ENCODE measurements around the gene WDR48. TPM values are rescaled to one million over a fixed set of nuclear protein-coding genes. Genes with fewer than 3 reads are reported as not detected.
A peak's percentile ranks its signal among the peaks of the same experiment; 100 is the strongest.

Gene WDR48
- total and polyA plus RNA-seq, 8 donors, result 6.3 to 25.8 (median 15.4) TPM

DNA sequence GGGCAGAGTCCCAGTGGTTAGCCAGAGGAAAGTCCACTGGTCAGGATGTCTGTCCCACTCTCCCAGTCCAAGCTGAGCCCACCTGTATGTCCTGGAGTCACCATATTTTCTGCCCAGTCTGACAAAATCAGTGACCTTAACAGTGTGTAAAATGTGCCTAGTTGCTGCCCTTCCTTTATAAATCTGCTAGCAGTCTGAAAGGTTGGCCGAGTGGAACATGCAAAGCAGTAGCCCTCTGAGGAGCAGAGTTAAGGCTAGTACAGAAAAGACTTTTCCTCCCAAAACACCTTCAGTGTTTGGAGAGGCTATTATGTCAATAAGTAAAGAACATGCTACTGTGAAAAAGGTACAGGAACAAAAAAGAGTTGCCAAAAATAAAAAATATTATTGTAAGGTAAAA lies 71.0 kb downstream of the WDR48 start:
- Histone ChIP-seq H3K4me3 (no peak overlapping the region), H3K27ac (no peak overlapping the region), H3K27me3 (no peaks in the 10 kb centered on the region), H3K36me3 (no peaks in the 10 kb centered on the region), H3K9me3 (no peaks in the 10 kb centered on the region), H3K4me1 (peaks cover 4 to 13% (median 5%) of the 10 kb centered on the region in 3 donors)
- TF ChIP-seq, protein P1, sequence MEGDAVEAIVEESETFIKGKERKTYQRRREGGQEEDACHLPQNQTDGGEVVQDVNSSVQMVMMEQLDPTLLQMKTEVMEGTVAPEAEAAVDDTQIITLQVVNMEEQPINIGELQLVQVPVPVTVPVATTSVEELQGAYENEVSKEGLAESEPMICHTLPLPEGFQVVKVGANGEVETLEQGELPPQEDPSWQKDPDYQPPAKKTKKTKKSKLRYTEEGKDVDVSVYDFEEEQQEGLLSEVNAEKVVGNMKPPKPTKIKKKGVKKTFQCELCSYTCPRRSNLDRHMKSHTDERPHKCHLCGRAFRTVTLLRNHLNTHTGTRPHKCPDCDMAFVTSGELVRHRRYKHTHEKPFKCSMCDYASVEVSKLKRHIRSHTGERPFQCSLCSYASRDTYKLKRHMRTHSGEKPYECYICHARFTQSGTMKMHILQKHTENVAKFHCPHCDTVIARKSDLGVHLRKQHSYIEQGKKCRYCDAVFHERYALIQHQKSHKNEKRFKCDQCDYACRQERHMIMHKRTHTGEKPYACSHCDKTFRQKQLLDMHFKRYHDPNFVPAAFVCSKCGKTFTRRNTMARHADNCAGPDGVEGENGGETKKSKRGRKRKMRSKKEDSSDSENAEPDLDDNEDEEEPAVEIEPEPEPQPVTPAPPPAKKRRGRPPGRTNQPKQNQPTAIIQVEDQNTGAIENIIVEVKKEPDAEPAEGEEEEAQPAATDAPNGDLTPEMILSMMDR (IDR thresholded peaks at IDR 0.05), result no peak
- DNase-seq, result no peak
- intact Hi-C loops (cut with DNase I), result loop anchor here in 2 of 3 donors (10.0 kb wide), 1 partner anchor 162 kb away; the partner anchor contains the start of gene CX3CR1 (in 2 of the 2)
- FAIRE-seq, result no peak
- no peak for ATAC-seq
- 74 to 86% methylated on average over 1 of the region's 1 CpG for WGBS, 2 donors

DNA sequence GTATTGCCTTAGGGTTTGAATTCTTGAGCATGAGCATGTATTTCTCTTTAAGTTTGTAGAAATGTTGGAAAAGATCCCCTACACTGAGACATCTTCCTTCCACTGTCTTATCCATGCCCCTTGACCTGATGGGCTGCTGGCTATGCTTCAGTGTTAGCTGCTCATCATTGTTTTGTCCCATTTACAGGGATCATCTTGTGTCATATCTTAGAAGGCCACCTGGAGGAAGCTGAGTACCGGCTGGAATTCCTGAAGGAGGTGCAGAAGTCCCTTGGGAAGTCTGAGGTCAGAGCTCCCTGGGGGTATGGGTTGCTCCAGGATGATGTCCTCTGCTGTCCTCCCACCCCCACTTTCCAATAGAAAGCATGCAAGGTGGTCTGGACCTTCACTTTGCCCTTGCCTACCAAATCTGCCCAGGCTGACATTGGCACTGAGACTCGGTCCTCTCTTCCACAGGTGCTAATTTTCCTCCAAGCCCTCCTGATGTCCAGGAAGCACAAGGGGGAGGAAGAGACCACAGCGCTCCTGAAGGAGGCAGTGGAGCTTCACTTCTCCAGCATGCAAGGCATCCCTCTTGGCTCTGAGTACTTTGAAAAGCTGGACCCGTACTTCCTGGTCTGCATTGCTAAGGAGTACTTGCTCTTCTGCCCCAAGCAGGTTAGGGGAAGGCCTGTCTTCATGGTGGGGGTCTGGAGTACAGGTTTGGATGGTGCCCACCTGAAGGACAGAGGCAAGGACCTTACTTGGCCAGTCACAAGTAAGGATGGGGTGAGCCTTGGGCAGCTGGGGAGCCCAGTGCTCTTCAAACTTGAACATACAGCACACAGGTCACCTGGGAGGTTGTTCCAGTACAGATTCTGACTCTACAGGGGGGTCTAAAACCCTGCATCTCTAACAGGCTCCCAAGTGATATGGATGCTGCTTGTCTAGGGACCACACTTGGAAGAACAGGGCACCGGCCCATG lies 73.3 kb downstream of the WDR48 start:
- FAIRE-seq (no peak), ATAC-seq (peak; percentile 75 to 83 (median 82)), DNase-seq (peak in 4 of 6 donors; percentile 36 to 62 (median 52))
- Histone ChIP-seq H3K9me3 (no peaks in the 10 kb centered on the region), H3K27ac (peak overlapping the region; percentile 20 to 78 (median 46)), H3K36me3 (no peaks in the 10 kb centered on the region), H3K4me1 (peaks cover 4 to 13% (median 5%) of the 10 kb centered on the region in 3 donors), H3K4me3 (no peak overlapping the region), H3K27me3 (no peaks in the 10 kb centered on the region)
- intact Hi-C loops (cut with DNase I), result loop anchor here (5.0 to 10.0 kb wide), 2 partner anchors 160 to 162 kb away; partner anchors contain the start of gene CX3CR1 (in 2 of the 3)
- TF ChIP-seq, protein P1 (IDR thresholded peaks at IDR 0.05), result peak in 2 of 4 donors; percentile 12 to 33
- WGBS, 2 donors, result 56 to 64% methylated on average over 5 of the region's 5 CpGs

DNA sequence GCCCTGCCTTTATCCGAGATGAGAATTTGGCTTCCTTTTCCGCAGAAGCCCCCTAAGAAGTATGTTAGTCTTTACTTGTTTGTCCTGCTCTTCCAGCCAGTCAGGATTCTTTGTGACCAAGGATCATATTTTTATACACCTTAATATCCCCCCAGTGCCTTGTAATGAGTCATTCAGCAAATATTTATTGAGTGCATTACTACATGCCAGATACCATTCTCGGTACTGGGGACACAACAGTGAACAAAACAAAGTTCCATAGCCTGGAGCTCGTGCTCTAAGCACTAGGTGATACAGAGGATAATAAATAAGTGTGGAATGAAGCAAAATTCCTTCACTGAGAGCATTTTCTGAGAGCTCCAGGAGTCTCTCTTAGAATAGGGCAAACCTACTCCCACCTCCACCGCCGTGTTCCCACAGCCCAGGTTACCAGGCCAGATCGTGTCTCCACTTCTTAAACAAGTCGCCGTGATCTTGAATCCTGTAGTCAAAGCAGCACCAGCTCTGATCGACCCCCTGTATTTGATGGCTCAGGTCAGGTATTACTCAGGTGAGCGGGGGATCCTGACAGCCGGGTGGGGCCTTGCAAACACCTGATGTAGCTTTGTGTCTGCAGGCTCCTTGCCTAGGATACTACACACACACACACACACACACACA lies 74.2 kb downstream of the WDR48 start:
- Histone ChIP-seq H3K4me1 (peaks cover 4 to 13% (median 5%) of the 10 kb centered on the region in 3 donors), H3K36me3 (no peaks in the 10 kb centered on the region), H3K27ac (peak overlapping the region; percentile 20 to 78 (median 46)), H3K4me3 (no peak overlapping the region), H3K27me3 (no peaks in the 10 kb centered on the region), H3K9me3 (no peaks in the 10 kb centered on the region)
- TF ChIP-seq, protein P1 (IDR thresholded peaks at IDR 0.05), result no peak
- no peak for FAIRE-seq
- intact Hi-C loops (cut with DNase I), result loop anchor here (5.0 to 10.0 kb wide), 2 partner anchors 159 to 161 kb away; partner anchors contain the start of gene CX3CR1 (in 2 of the 3)
- DNase-seq, result peak in 3 of 6 donors; percentile 11 to 39 (median 18)
- ATAC-seq, result peak; percentile 72 to 87 (median 80)
- WGBS, 2 donors, result 43 to 47% methylated on average over 12 of the region's 12 CpGs

DNA sequence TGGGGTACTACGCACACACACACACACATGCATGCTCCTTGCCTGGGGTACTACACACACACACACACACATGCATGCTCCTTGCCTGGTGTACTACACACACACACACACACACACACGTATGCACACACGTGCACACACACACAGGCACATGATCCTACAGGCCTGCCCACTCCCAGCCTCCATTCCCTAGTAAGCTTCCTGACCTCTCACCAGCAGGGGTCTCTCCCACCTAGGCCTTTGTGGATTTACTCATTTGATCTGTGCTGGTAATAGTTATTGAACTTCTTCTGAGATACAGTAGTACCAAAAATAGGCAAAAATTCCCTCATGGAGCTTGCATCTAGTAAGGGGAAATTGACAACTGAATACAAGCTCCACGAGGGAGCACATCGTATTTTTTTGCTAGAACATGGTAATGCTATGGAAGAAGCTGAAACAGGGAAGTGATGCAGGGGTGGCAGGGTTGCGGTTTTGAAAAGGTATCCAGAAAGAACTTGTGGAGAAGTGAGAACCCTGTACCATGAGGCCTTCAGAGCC lies 74.8 kb downstream of the WDR48 start:
- H3K9me3 ChIP-seq, result no peaks in the 10 kb centered on the region
- 53 to 55% methylated on average over 6 of the region's 6 CpGs for WGBS, 2 donors
- no peaks in the 10 kb centered on the region for H3K36me3 ChIP-seq
- H3K27me3 ChIP-seq, result no peaks in the 10 kb centered on the region
- TF ChIP-seq, protein P1 (IDR thresholded peaks at IDR 0.05), result peak in 3 of 4 donors; percentile 25 to 35 (median 32)
- peak overlapping the region in 1 of 4 donors; percentile 34 for H3K27ac ChIP-seq
- no peak for FAIRE-seq
- H3K4me3 ChIP-seq, result no peak overlapping the region
- DNase-seq, result peak in 3 of 6 donors; percentile 32 to 58 (median 54)
- ATAC-seq, result peak; percentile 49 to 79 (median 77)
- intact Hi-C loops (cut with DNase I), result loop anchor here (5.0 to 10.0 kb wide), 2 partner anchors 158 to 161 kb away; partner anchors contain the start of gene CX3CR1 (in 2 of the 3)
- peaks cover 4 to 13% (median 5%) of the 10 kb centered on the region in 3 donors for H3K4me1 ChIP-seq

Data from pancreas (tissue), 10 donors.